SU-DHL-6 (cell line): Measurements from ENCODE around the gene PHKB.

Experiments used
- H2AFZ ChIP-seq: fragments of 200-600 bp; sonication (generic); 2 replicates; pipeline ENCODE4 v1.6.1; 2014; ENCODE audit warnings: low read depth, mild to moderate bottlenecking, moderate library complexity, mixed read lengths, antibody characterized with exemption, low read length; ENCODE audit not compliant: severe bottlenecking
- H3F3A ChIP-seq: fragments of 200-600 bp; shearing (Covaris generic); 2 replicates; pipeline ENCODE4 v1.6.0; 2016; ENCODE audit warnings: antibody characterized with exemption, mild to moderate bottlenecking; ENCODE audit not compliant: insufficient read depth
- H3K27ac ChIP-seq: fragments of 200-600 bp; sonication (generic); 2 replicates; pipeline ENCODE4 v1.5.1; 2016; ENCODE audit warnings: low read depth, mild to moderate bottlenecking, low read length, moderate library complexity, mixed read lengths
- H3K27me3 ChIP-seq: fragments of 200-600 bp; sonication (generic), shearing (Covaris generic); 2 replicates; pipeline ENCODE4 v1.6.0; 2014; ENCODE audit warnings: mild to moderate bottlenecking, low read length
- H3K36me3 ChIP-seq: fragments of 200-600 bp; sonication (generic); 2 replicates; pipeline ENCODE4 v1.6.1; 2014; ENCODE audit warnings: mild to moderate bottlenecking, low read length, mixed read lengths
- H3K4me2 ChIP-seq: fragments of 300-600, 200-600 bp; shearing (Covaris generic), sonication (generic); 2 replicates; pipeline ENCODE4 v1.6.0; 2014; ENCODE audit warnings: low read length, low read depth, mild to moderate bottlenecking; ENCODE audit not compliant: poor library complexity, severe bottlenecking
- H3K4me3 ChIP-seq: fragments of 200-600 bp; sonication (generic); 2 replicates; pipeline ENCODE4 v1.5.1; 2014; ENCODE audit warnings: antibody characterized with exemption, low read length, mild to moderate bottlenecking, mixed read lengths; ENCODE audit not compliant: insufficient read depth, poor library complexity, severe bottlenecking
- H3K79me2 ChIP-seq: fragments of 200-600 bp; sonication (generic); 2 replicates; pipeline ENCODE4 v1.6.1; 2014; ENCODE audit warnings: mild to moderate bottlenecking, low read length, moderate library complexity; ENCODE audit not compliant: insufficient read depth
- H3K9ac ChIP-seq: fragments of 200-600 bp; sonication (generic); 2 replicates; pipeline ENCODE4 v1.7.0; 2014; ENCODE audit warnings: mild to moderate bottlenecking, low read length
- H3K9me2 ChIP-seq: fragments of 200-600 bp; sonication (generic); replicated peaks from 2 replicates; pipeline ENCODE4 v1.6.1; 2014; ENCODE audit warnings: low read length; ENCODE audit not compliant: insufficient read depth
- H3K9me3 ChIP-seq: fragments of 200-600 bp; sonication (generic); 2 replicates; pipeline ENCODE4 v1.6.1; 2014; ENCODE audit warnings: low read length, mixed read lengths; ENCODE audit not compliant: insufficient read depth
- H4K20me1 ChIP-seq: fragments of 200-600 bp; sonication (generic); 2 replicates; pipeline ENCODE4 v1.6.1; 2014; ENCODE audit warnings: low read depth, mild to moderate bottlenecking, antibody characterized with exemption, low read length, moderate library complexity, mixed read lengths
- CTCF ChIP-seq: fragments of 200-600 bp; sonication (generic); IDR thresholded peaks from one replicate; pipeline ENCODE4 v1.5.1; 2017; ENCODE audit warnings: antibody characterized with exemption, mild to moderate bottlenecking, low read length, moderate library complexity; ENCODE audit not compliant: insufficient read depth, poor library complexity, severe bottlenecking
- EZH2phosphoT487 ChIP-seq: fragments of 200-600 bp; sonication (generic), shearing (Covaris generic); conservative IDR thresholded peaks from 2 replicates; pipeline ENCODE4 v1.6.1; 2018; ENCODE audit warnings: mild to moderate bottlenecking, antibody characterized with exemption, low read length, moderate library complexity, mixed read lengths

Gene PHKB

GRCh38 chr16:47625115-47625567 is 164.0 kb downstream of the PHKB start:
- no peaks in the 10 kb centered on the region for H3K27me3 ChIP-seq
- H3K79me2 ChIP-seq = no peaks in the 10 kb centered on the region

GRCh38 chr16:47626246-47626645 is 165.1 kb downstream of the PHKB start:
- Histone ChIP-seq H3K27me3 (no peaks in the 10 kb centered on the region), H3K27ac (no peak overlapping the region), H3K4me3 (no peak overlapping the region), H3K9me2 (no peaks in the 10 kb centered on the region), H3F3A (no peaks in the 10 kb centered on the region), H3K36me3 (no peaks in the 10 kb centered on the region), H3K9me3 (no peaks in the 10 kb centered on the region), H2AFZ (no peak overlapping the region), H3K9ac (no peak overlapping the region), H3K4me2 (no peak overlapping the region), H3K79me2 (no peaks in the 10 kb centered on the region), H4K20me1 (no peaks in the 10 kb centered on the region)
- no peak for TF ChIP-seq EZH2phosphoT487
- no peak for TF ChIP-seq CTCF

More at GRCh38 chr16:47625115-47625567, 164.0 kb downstream of the PHKB start:
- TF ChIP-seq EZH2phosphoT487 = no peak
- TF ChIP-seq CTCF = no peak
- Histone ChIP-seq H3K36me3 (no peaks in the 10 kb centered on the region), H3K9me2 (no peaks in the 10 kb centered on the region), H3K4me2 (no peak overlapping the region), H3K9ac (no peak overlapping the region), H3K9me3 (no peaks in the 10 kb centered on the region), H3K4me3 (no peak overlapping the region), H4K20me1 (no peaks in the 10 kb centered on the region), H2AFZ (no peak overlapping the region), H3K27ac (no peak overlapping the region), H3F3A (no peaks in the 10 kb centered on the region)

- Histone ChIP-seq H3K4me2 (no peak overlapping the region), H4K20me1 (no peaks in the 10 kb centered on the region), H3K36me3 (no peaks in the 10 kb centered on the region), H3K9me3 (no peaks in the 10 kb centered on the region), H3K27ac (no peak overlapping the region), H3K9me2 (no peaks in the 10 kb centered on the region), H3K9ac (no peak overlapping the region), H2AFZ (no peak overlapping the region), H3K79me2 (no peaks in the 10 kb centered on the region), H3K4me3 (no peak overlapping the region), H3F3A (no peaks in the 10 kb centered on the region), H3K27me3 (no peaks in the 10 kb centered on the region)
- no peak for TF ChIP-seq EZH2phosphoT487
- no peak for TF ChIP-seq CTCF
Observed at GRCh38 chr16:47627085-47627639, 166.0 kb downstream of the PHKB start.
